ENCODE measurements around the gene ARSK. TPM values are rescaled to one million over a fixed set of nuclear protein-coding genes. Genes with fewer than 3 reads are reported as not detected.

ARSK gene
- total and polyA plus RNA-seq, 2 donors, result 9.5 to 10.4 TPM

- no peaks in the 10 kb centered on the region for H3K4me1 ChIP-seq (ENCODE audit: insufficient read depth)
- 85% methylated on average over 5 of the region's 5 CpGs for WGBS
- no peak for DNase-seq (ENCODE audit: extremely low spot score)
- H3K36me3 ChIP-seq (ENCODE audit: insufficient read depth), result no peaks in the 10 kb centered on the region
- no peak overlapping the region for H3K4me3 ChIP-seq (ENCODE audit: low read depth, low read length)
- H3K27ac ChIP-seq (ENCODE audit: low read depth), result no peak overlapping the region
These were observed 36.6 kb downstream of the ARSK start for GRCh38 chr5:95591490-95591901.

GRCh38 chr5:95595289-95595931 is 40.5 kb downstream of the ARSK start:
- no peaks in the 10 kb centered on the region for H3K4me1 ChIP-seq (ENCODE audit: insufficient read depth)
- peaks cover 1% of the 10 kb centered on the region for H3K36me3 ChIP-seq (ENCODE audit: insufficient read depth)
- 94% methylated on average over 3 of the region's 3 CpGs for WGBS
- H3K27ac ChIP-seq (ENCODE audit: low read depth), result no peak overlapping the region
- DNase-seq (ENCODE audit: extremely low spot score), result no peak
- no peak overlapping the region for H3K4me3 ChIP-seq (ENCODE audit: low read depth, low read length)

GRCh38 chr5:95599252-95599651 is 44.4 kb downstream of the ARSK start:
- 90% methylated on average over 1 of the region's 1 CpG for WGBS
- Histone ChIP-seq H3K4me3 (ENCODE audit: low read depth, low read length) (no peak overlapping the region), H3K27ac (ENCODE audit: low read depth) (no peak overlapping the region), H3K36me3 (ENCODE audit: insufficient read depth) (peaks cover 1% of the 10 kb centered on the region), H3K4me1 (ENCODE audit: insufficient read depth) (no peaks in the 10 kb centered on the region)
- DNase-seq (ENCODE audit: extremely low spot score), result no peak

GRCh38 chr5:95600557-95600956 is 45.7 kb downstream of the ARSK start:
- no peak for DNase-seq (ENCODE audit: extremely low spot score)
- Histone ChIP-seq H3K36me3 (ENCODE audit: insufficient read depth) (peaks cover 1% of the 10 kb centered on the region), H3K4me1 (ENCODE audit: insufficient read depth) (no peaks in the 10 kb centered on the region), H3K4me3 (ENCODE audit: low read depth, low read length) (no peak overlapping the region), H3K27ac (ENCODE audit: low read depth) (no peak overlapping the region)
- WGBS, result 73% methylated on average over 1 of the region's 1 CpG

DNA sequence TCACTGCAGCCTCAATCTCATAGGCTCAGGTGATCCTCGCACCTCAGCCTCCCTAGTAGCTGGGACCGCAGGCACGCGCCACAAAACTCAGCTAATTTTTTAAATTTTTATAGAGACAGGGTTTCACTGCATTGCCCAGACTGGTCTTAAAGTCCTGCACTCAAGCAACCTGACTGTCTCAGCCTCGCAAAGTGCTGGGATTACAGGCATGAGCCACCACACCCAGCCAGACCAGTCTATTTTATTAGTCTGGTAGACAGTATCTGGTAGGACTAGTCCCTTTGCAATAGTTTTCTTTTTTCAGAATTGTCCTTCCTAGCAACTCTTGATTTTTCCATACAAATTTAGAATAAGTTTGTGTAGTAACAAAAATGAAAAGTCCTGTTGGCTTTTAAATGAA is 50.9 kb downstream of the ARSK start:
- Histone ChIP-seq H3K4me1 (ENCODE audit: insufficient read depth) (no peaks in the 10 kb centered on the region), H3K36me3 (ENCODE audit: insufficient read depth) (no peaks in the 10 kb centered on the region), H3K4me3 (ENCODE audit: low read depth, low read length) (no peak overlapping the region), H3K27ac (ENCODE audit: low read depth) (no peak overlapping the region)
- WGBS, result 92% methylated on average over 5 of the region's 5 CpGs
- no peak for DNase-seq (ENCODE audit: extremely low spot score)

GRCh38 chr5:95606419-95606818 is 51.5 kb downstream of the ARSK start:
- WGBS, result 97% methylated on average over 1 of the region's 1 CpG
- Histone ChIP-seq H3K27ac (ENCODE audit: low read depth) (no peak overlapping the region), H3K4me1 (ENCODE audit: insufficient read depth) (no peaks in the 10 kb centered on the region), H3K36me3 (ENCODE audit: insufficient read depth) (no peaks in the 10 kb centered on the region), H3K4me3 (ENCODE audit: low read depth, low read length) (no peak overlapping the region)
- DNase-seq (ENCODE audit: extremely low spot score), result no peak

GRCh38 chr5:95609711-95610110 is 54.8 kb downstream of the ARSK start:
- Histone ChIP-seq H3K27ac (ENCODE audit: low read depth) (no peak overlapping the region), H3K4me1 (ENCODE audit: insufficient read depth) (no peaks in the 10 kb centered on the region), H3K36me3 (ENCODE audit: insufficient read depth) (no peaks in the 10 kb centered on the region), H3K4me3 (ENCODE audit: low read depth, low read length) (no peak overlapping the region)
- WGBS, result 38% methylated on average over 3 of the region's 3 CpGs
- DNase-seq (ENCODE audit: extremely low spot score), result no peak

DNA sequence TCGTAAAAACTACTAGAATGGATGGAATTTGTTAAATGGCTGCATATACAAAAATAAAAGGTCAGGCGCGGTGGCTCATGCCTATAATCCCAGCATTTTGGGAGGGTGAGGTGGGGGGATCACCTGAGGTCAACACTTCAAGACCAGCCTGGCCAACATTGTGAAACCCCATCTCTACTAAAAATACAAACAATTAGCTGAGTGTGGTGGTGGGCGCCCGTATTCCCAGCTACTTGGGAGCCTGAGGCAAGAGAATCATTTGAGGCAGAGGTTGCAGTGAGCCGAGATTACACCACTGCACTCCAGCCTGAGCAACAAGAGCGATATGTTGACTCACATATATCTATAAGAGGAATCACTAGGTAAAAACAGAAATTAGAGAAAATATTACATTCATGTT is 55.6 kb downstream of the ARSK start:
- Histone ChIP-seq H3K27ac (ENCODE audit: low read depth) (no peak overlapping the region), H3K4me1 (ENCODE audit: insufficient read depth) (no peaks in the 10 kb centered on the region), H3K4me3 (ENCODE audit: low read depth, low read length) (no peak overlapping the region), H3K36me3 (ENCODE audit: insufficient read depth) (no peaks in the 10 kb centered on the region)
- no peak for DNase-seq (ENCODE audit: extremely low spot score)
- WGBS, result 78% methylated on average over 7 of the region's 7 CpGs

DNA sequence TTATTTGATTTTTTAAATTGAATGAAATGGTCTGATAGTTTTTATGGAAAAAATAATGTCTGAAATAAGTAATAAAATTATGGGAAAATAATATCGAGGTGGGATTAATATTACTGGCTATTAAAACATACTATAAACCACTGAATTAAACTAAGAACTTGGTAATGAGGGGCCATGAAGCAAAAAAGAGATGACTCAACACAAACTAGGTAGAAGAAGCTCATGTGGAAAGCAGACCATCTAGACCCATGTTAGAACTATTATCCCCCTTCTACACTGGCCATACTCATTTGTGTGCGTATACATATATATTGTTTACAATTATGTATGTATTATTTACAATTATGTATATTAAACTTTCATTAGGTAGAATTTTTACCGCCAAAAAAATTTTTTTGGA is 56.5 kb downstream of the ARSK start:
- Histone ChIP-seq H3K36me3 (ENCODE audit: insufficient read depth) (no peaks in the 10 kb centered on the region), H3K27ac (ENCODE audit: low read depth) (no peak overlapping the region), H3K4me1 (ENCODE audit: insufficient read depth) (no peaks in the 10 kb centered on the region), H3K4me3 (ENCODE audit: low read depth, low read length) (no peak overlapping the region)
- WGBS, result 94% methylated on average over 3 of the region's 3 CpGs
- DNase-seq (ENCODE audit: extremely low spot score), result no peak

GRCh38 chr5:95613514-95613913 is 58.6 kb downstream of the ARSK start:
- Histone ChIP-seq H3K36me3 (ENCODE audit: insufficient read depth) (no peaks in the 10 kb centered on the region), H3K27ac (ENCODE audit: low read depth) (no peak overlapping the region), H3K4me3 (ENCODE audit: low read depth, low read length) (no peak overlapping the region), H3K4me1 (ENCODE audit: insufficient read depth) (no peaks in the 10 kb centered on the region)
- no peak for DNase-seq (ENCODE audit: extremely low spot score)
- 71% methylated on average over 1 of the region's 1 CpG for whole genome bisulfite sequencing

DNA sequence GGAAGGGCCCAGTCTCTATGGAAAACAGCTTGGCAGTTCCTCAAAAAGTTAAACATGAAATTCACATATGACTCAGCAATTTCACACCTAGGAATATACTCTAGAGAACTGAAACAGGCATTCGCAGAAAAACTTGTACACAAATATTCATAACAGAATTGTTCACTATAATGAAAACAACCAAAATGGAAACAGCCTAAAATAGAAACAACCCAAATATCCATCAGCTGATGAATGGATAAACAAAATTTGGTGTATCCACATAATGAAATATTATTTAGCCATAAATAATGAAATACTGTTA is 60.2 kb downstream of the ARSK start:
- H3K27ac ChIP-seq (ENCODE audit: low read depth), result no peak overlapping the region
- no peaks in the 10 kb centered on the region for H3K36me3 ChIP-seq (ENCODE audit: insufficient read depth)
- H3K4me3 ChIP-seq (ENCODE audit: low read depth, low read length), result no peak overlapping the region
- no peak for DNase-seq (ENCODE audit: extremely low spot score)
- no peaks in the 10 kb centered on the region for H3K4me1 ChIP-seq (ENCODE audit: insufficient read depth)
- 95% methylated on average over 1 of the region's 1 CpG for WGBS

DNA sequence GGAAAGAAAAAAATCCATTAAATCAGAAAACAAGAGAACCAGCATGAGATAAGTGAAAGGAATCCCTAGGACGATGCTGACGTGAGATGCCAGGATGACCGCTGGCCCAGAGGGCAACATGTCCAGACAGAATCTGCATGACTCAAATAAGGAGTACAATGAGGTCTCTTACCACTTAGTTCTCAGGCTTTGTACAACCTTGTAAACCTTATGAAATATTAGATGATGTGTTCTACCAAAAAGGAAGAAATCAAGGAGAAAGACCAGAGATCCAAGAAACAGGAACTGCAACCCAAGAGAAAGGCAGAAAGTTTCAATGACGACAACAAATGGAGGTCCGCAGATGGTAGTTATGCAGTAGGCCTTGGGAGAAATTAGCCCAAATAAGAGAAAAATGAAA is 62.2 kb downstream of the ARSK start:
- Histone ChIP-seq H3K4me3 (ENCODE audit: low read depth, low read length) (no peak overlapping the region), H3K4me1 (ENCODE audit: insufficient read depth) (no peaks in the 10 kb centered on the region), H3K27ac (ENCODE audit: low read depth) (no peak overlapping the region), H3K36me3 (ENCODE audit: insufficient read depth) (no peaks in the 10 kb centered on the region)
- 82% methylated on average over 5 of the region's 5 CpGs for WGBS
- no peak for DNase-seq (ENCODE audit: extremely low spot score)

DNA sequence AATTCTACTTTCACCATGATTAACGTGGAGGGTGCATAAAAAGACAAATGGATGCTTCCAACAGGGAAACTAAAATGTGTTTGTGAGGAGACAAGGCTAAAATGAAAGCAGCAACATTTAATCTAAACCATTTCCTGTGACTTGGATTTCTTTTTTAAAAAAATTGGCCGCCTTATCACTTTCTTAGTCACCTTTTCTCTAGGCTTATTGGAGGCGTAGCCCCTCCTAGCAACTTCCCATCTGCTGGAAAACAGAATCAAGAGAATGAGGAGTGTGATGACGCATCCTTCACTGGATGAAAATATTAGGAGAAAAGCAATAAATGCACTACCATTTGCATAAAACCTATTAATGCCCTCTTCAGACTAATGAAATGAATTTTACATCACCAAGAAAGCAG is 64.2 kb downstream of the ARSK start:
- H3K4me3 ChIP-seq (ENCODE audit: low read depth, low read length), result no peak overlapping the region
- H3K36me3 ChIP-seq (ENCODE audit: insufficient read depth), result no peaks in the 10 kb centered on the region
- no peak for DNase-seq (ENCODE audit: extremely low spot score)
- 85% methylated on average over 4 of the region's 4 CpGs for WGBS
- no peaks in the 10 kb centered on the region for H3K4me1 ChIP-seq (ENCODE audit: insufficient read depth)
- no peak overlapping the region for H3K27ac ChIP-seq (ENCODE audit: low read depth)

DNA sequence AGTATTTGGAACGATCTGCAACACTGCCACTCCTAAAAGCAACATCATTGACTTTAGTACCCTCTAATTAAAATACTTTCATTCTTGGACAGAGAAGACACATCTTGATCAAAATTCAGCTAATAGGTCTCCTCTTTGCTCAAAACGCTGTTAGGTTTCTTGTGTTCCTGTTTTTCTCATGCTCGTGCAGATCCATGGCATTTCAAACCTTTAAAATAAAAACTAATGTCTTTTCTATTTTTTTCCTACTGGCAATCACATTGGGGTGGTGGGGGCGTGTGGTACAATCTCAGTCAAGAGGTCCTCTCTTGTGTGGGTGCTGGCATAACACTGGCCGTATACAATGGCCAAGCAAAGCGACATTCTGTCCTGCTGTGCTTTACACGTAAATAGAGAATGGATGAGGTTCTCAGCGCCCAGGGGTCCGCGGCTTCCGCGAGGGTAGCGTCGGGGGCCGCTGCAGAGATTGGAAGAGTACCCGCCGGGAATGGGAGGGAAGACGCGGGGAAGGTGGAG is 64.7 kb downstream of the ARSK start:
- peak overlapping the region; percentile 49 for H3K4me3 ChIP-seq (ENCODE audit: low read depth, low read length)
- H3K4me1 ChIP-seq (ENCODE audit: insufficient read depth), result no peaks in the 10 kb centered on the region
- WGBS, result 17% methylated on average over 19 of the region's 19 CpGs
- no peak overlapping the region for H3K27ac ChIP-seq (ENCODE audit: low read depth)
- no peak for DNase-seq (ENCODE audit: extremely low spot score)
- no peaks in the 10 kb centered on the region for H3K36me3 ChIP-seq (ENCODE audit: insufficient read depth)

All from urinary bladder (tissue), 4 donors.